Daoy (cell line): ENCODE measurements around the gene BNC1. TPM values are rescaled to one million over a fixed set of nuclear protein-coding genes. Genes with fewer than 3 reads are reported as not detected.
"Not testable (repeated sequence)": the region's sequence is repeated elsewhere in the genome, so short reads cannot be mapped to it uniquely, and the experiment has no call there.

ENCODE experiments used
- DNase-seq: peaks from one replicate; pipeline ENCODE4 v3.0.0-alpha.2; 2015; ENCODE audit warnings: low read depth
- total RNA-seq: library from RNA; depleted of rRNA; stranded (reverse); fragments of >200 nt; shearing (Covaris generic); gene quantifications from 2 replicates; pipeline ENCODE4 v1.2.3, GENCODE V29; 2014

Gene BNC1
- total RNA-seq, 1 experiment from 2014 or later, result 9.1 TPM

DNA sequence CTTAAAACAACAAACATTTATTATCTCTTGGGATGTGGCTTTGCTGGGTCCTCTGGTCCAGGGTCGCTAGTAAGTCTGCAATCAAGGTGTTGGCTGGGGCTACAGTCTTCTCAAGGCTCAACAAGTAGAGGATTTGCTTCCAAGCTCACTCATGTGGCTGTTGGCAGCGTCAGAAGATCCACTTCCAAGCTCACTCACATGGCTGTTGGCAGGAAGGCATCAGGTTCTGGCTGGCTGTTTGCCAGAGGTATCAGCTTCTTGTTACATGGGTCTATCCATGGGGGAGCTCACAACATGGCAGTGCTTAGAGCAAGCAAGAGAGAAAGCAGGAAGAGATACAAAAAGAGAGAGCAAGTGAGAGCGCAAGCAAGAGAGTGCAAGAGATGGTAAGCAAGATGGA lies 15.0 kb upstream of the BNC1 start:
- DNase-seq, result no peak

- DNase-seq, result no peak
These were observed 11.0 kb upstream of the BNC1 start for GRCh38 chr15:83295417-83295816.

- DNase-seq, result no peak
These were observed 8.7 kb upstream of the BNC1 start for GRCh38 chr15:83293201-83293600.

DNA sequence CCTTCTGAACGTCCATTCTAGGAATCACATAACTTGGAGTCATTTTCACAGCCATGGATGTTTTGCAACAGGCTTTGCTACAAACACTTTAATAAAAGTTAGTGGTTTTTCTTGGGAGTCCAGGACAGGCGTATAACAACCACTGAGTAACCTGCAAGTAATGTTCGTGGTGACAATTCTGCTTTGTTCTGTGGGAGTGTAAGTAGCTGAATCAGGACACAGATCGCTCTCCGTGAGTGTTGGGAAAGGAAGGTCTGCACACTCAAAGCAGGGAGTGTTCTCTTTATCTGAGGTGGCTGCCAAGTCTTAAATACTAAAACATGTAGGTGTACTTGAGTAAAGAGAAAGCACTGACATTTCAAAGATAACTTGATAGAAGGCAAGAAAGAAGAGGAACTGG lies 7.9 kb upstream of the BNC1 start:
- DNase-seq, result peak; percentile 16

- no peak for DNase-seq
These were observed 5.8 kb upstream of the BNC1 start for GRCh38 chr15:83290236-83290635.

DNA sequence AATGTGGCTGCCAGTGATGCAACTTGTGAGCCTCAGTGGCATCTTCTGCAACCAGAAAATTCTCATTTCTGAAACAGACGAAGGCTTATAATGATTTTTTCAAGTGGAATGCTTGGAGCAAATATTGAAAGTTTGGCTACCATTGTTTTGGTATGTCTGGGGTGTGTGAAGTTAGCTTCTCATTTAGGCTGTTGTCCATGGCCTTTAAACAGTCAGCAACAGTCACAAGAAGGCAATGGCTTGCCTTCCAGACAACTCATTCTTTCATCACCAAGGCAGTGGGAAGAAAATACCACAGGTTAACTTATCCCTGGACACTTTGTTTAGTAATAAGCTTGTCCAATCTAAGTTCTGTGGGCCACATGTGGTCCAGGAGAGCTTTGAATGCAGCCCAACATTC lies 4.7 kb upstream of the BNC1 start:
- peak; percentile 17 for DNase-seq

DNA sequence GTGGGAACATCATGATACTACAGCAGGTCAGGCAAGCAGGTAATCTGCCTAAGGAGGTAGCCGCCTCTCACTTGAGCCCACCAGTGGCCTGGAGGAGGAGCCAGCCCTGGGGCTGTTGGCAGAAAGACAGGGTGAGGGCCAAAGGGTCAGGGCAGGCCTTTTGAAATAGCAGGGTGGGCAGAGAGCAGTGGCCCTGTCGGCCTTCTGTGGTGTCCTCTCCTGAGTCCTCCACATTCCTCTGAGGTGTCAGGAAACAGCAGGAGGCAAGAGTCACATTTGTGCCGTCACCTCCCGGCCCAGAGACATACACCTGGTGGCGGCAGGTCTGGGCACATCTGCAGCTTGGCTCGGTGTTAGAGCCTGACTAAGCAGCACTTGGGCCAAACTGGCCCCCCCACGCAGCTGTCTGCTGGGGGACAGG lies 3.9 kb upstream of the BNC1 start:
- peak; percentile 27 for DNase-seq

GRCh38 chr15:83287541-83288027 lies 3.1 kb upstream of the BNC1 start:
- peak; percentile 93 for DNase-seq

GRCh38 chr15:83285979-83286553 lies 1.6 kb upstream of the BNC1 start:
- DNase-seq, result peak; percentile 79

DNA sequence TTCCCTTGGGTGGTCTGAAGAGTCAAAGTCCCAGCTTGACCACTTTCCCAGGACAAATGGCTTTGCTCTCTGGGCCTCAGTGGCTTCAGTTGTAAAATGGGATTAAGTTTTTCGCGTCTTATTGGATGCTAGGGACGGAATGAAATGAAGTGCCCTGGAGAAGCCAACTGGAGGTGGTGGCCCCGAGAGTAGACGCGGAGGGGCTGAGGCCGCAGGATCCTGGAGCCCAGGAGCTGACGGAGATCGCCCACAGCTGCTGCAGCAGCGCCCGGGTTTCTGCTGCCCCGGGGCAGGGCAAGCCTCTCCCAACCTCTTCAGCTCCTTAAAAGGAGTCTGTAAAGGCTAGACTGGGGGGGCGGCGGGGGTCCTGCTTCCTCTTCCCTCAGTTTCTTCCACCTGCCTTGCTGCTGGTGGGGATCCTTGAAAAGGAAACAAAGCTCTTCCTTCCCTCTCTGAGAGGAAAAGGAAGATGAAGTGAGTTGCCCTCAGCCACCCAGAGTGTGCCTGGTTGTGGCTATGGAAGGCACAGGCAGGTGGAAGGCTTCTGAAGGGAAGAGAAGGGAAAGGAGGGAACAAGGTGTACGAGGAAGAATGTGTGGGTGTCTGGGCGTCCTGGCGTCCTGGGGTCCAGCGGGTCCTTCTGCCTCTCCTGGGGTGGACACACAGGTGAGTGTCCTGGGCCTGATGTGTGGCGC lies 967 bp upstream of the BNC1 start:
- DNase-seq, result no peak

DNA sequence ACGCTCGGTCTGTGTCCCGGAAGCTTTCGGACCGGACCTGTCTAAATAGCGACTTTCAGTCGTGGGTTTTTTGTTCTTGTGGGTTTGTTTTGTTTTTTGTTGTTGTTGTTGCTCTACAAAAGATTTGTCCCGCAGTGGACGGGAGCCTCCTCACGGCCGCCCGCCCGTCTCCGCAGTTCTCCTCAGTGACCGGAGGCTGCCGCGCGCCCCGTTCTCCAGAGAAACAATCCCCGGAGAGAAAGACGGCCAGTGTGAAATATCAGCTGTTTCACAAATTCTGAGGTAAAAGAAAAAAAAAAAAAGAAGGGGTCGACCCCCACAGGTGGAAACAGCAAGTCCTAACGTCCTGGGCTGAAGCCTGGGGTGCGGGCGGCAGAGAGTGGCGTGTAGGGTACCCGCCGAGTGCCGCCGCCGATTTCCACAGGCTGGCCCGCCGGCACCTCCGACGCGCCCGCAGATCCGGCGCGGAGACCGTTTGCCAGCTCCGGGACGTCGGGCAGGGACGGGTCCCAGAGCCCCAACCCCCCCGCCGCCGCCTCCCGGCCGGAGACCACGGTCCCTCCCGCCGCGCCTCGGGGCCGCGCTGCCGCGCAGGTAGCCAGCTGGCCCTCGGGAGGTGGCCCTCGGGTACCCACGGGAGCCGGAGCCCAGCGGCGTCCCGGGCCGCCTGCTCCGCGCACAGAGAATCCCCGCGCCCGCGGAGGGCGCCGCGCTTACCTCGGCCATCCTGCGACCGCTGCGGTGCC lies 478 bp downstream of the BNC1 start:
- DNase-seq, result peak; percentile 51

DNA sequence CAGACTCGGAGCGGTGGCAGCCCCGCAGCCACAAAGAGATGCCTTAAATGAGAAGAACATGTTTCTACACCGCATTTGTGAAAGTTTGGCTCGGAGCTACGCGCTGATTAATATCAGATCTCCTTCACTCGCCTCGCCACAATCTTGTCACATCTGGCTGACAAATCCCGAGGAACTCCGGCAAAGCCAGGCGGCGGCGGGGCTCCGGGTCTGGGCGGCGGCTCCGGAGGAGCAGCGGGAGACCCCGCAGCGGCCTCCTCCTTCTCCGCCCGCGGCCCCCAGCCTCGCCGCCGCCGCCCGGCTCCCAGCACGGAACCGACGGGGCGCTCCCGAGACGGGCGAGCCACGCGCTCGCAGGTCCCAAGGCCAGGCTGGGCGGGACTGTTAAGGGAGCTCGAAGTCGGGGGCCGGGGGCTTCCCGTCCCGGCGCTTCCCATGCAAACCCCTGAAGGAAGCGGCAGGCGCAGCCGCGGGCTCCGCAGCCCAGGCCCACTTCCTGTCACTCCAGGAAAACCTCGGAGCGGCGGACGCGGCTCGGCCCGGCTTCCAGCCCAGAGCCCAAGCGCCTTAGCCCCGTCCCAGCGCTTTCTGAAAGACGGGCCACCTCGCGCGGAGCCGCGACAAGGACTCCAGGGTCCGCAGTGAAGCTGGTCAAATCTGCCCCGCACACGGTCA lies 1.2 kb downstream of the BNC1 start:
- DNase-seq, result peak; percentile 67

- peak; percentile 36 for DNase-seq
These were observed 1.7 kb downstream of the BNC1 start for GRCh38 chr15:83282776-83283137.

DNA sequence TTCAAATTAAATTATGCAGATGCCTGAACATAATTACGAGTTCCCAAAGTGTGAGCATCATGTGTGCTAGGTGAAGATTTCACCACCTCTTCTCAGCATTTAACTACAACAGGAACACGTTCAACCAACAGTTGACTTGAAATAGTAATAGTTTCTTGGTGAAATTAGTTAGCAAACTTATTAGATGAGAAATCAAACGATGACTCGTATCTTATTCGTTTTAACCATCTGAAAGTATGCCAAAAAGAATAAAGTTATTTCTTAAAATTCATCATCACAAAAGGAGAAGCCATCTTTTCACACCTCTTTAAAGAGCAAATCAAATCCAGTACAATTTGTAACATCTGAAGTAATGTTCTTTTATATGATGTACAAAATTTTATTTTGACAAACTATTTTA lies 2.3 kb downstream of the BNC1 start:
- no peak for DNase-seq

- peak; percentile 5 for DNase-seq
These were observed 6.3 kb downstream of the BNC1 start for GRCh38 chr15:83278191-83278590.

DNA sequence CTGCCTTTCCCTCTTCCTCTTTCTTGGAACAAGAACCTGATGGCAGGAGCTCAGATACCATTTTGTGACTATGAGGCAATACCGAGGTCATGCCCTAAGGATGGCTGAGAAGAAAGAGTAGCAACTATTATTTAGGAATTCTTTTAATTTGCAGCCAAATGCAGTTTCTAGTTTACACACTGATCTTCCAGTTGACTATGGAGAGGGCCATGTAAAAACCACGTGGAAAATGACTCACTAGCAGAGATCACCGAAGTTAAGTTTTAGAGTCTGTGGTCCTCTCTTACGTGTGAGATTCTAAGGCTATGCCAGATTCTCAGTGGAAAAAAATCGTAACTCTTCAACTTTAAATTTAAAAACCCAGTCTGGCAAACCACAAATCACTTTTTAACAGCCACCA lies 7.8 kb downstream of the BNC1 start:
- no peak for DNase-seq

DNA sequence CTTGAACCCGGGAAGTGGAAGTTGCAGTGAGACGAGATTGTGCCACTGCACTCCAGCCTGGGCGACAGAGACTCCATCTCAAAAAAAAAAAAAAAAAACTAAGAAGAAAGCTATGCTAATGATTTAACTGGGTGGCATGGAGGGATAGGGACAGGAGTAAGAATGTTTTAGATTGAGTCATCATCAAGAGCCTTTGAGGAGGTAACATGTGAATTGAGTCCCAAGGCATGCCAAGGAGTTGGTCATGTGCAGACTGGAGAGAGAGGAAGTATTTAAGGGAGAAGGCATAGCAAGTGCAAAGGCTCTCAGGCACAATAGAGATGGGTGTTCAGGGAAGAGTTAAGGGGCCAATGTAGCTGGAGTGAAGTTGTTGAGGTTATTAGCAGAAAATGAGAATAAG lies 9.1 kb downstream of the BNC1 start:
- peak; percentile 4 for DNase-seq

GRCh38 chr15:83270176-83270575 lies 14.3 kb downstream of the BNC1 start:
- no peak for DNase-seq

GRCh38 chr15:83268147-83268546 lies 16.3 kb downstream of the BNC1 start:
- no peak for DNase-seq

DNA sequence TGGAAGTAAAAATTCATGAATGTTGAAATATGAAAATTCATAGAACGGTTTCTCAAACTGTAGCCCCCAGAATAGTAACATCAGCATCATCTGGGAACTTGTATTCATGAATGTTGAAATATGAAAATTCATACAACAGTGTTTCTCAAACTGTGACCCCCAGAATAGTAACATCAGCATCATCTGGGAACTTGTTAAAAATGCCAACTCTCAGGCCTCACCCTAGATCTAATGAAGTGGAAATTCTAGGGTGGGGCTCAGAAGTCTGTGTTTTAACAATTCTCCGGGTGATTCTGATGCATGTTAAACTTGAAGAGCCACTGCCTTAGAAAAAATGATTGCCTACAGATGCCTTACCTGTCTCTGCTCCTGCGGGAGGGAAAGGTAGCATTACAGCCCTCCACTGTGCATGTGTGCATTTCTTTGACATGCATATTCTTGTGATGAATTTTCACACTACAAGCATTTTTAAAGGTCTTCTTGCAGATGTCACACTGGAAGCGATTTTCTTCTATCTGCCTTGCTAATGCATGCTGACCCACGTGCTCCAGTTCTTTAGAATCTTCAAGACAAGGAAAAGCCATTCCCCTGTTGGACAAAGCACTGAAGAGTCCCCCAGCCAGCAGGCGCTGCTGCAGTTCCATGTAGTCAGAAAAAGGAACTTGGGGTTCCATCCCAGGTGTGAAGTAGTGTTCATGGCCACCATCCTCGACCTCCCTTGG lies 21.7 kb downstream of the BNC1 start:
- DNase-seq, result no peak

GRCh38 chr15:83262181-83262580 lies 22.3 kb downstream of the BNC1 start:
- not testable (repeated sequence) for DNase-seq

GRCh38 chr15:83250781-83251180 lies 33.7 kb downstream of the BNC1 start:
- no peak for DNase-seq
